H9 (cell line): ENCODE data around the gene FMOD. TPM values are rescaled to one million over a fixed set of nuclear protein-coding genes. Genes with fewer than 3 reads are reported as not detected.

Experiments
- DNase-seq: peaks from one replicate; pipeline ENCODE4 v3.0.0-alpha.2; 2017
- H2AFZ ChIP-seq: one replicate; pipeline ENCODE4 v1.6.1; 2013; ENCODE audit warnings: mild to moderate bottlenecking, low read length, control low read depth, moderate library complexity
- H2AK5ac ChIP-seq: 2 replicates; pipeline ENCODE4 v1.6.1; 2013; ENCODE audit warnings: low read length, control low read depth, mixed read lengths; ENCODE audit not compliant: insufficient read length
- H2BK120ac ChIP-seq: one replicate; pipeline ENCODE4 v1.6.1; 2013; ENCODE audit warnings: low read depth, mild to moderate bottlenecking, low read length, control low read depth, inconsistent platforms; ENCODE audit not compliant: poor library complexity, severe bottlenecking
- H2BK12ac ChIP-seq: 2 replicates; pipeline ENCODE4 v1.6.1; 2013; ENCODE audit warnings: low read length, control low read depth, mixed read lengths, low read depth; ENCODE audit not compliant: insufficient read length
- H2BK15ac ChIP-seq: 2 replicates; pipeline ENCODE4 v1.6.1; 2013; ENCODE audit warnings: low read depth, low read length, control low read depth
- H2BK20ac ChIP-seq: one replicate; pipeline ENCODE4 v1.6.1; 2013; ENCODE audit warnings: low read depth, mild to moderate bottlenecking, low read length, control low read depth, inconsistent platforms; ENCODE audit not compliant: poor library complexity, severe bottlenecking
- H2BK5ac ChIP-seq: 2 replicates; pipeline ENCODE4 v1.6.1; 2013; ENCODE audit warnings: low read length, control low read depth, mixed read lengths; ENCODE audit not compliant: insufficient read length
- H3K14ac ChIP-seq: 2 replicates; pipeline ENCODE4 v1.6.1; 2013; ENCODE audit warnings: low read length, control low read depth; ENCODE audit not compliant: insufficient read depth
- H3K18ac ChIP-seq: 2 replicates; pipeline ENCODE4 v1.6.1; 2013; ENCODE audit warnings: low read depth, mild to moderate bottlenecking, mixed read lengths, low read length, control low read depth; ENCODE audit not compliant: insufficient read length
- H3K23ac ChIP-seq: 2 replicates; pipeline ENCODE4 v1.6.1; 2013; ENCODE audit warnings: low read length, control low read depth, mixed read lengths, low read depth; ENCODE audit not compliant: insufficient read length
- H3K23me2 ChIP-seq: 2 replicates; pipeline ENCODE4 v1.6.1; 2013; ENCODE audit warnings: low read depth, mild to moderate bottlenecking, mixed read lengths, low read length, control low read depth; ENCODE audit not compliant: insufficient read length, poor library complexity, severe bottlenecking
- H3K27ac ChIP-seq: 2 replicates; pipeline ENCODE4 v1.5.1; 2013; ENCODE audit warnings: low read length, control low read depth, mixed read lengths, low read depth; ENCODE audit not compliant: insufficient read length
- H3K27me3 ChIP-seq: 2 replicates; pipeline ENCODE4 v1.6.1; 2013; ENCODE audit warnings: low read length, control low read depth, inconsistent platforms; ENCODE audit not compliant: insufficient read depth
- H3K4ac ChIP-seq: 2 replicates; pipeline ENCODE4 v1.6.1; 2013; ENCODE audit warnings: low read depth, mild to moderate bottlenecking, control low read depth, inconsistent platforms, low read length, moderate library complexity
- H3K4me1 ChIP-seq: 2 replicates; pipeline ENCODE4 v1.6.1; 2013; ENCODE audit warnings: low read length, control low read depth, inconsistent platforms; ENCODE audit not compliant: insufficient read depth
- H3K4me2 ChIP-seq: 2 replicates; pipeline ENCODE4 v1.6.1; 2013; ENCODE audit warnings: low read length, control low read depth, mixed read lengths; ENCODE audit not compliant: insufficient read length, insufficient read depth
- H3K56ac ChIP-seq: 2 replicates; pipeline ENCODE4 v1.6.1; 2013; ENCODE audit warnings: low read depth, mild to moderate bottlenecking, mixed read lengths, low read length, control low read depth; ENCODE audit not compliant: insufficient read length
- H3K79me1 ChIP-seq: 2 replicates; pipeline ENCODE4 v1.6.1; 2013; ENCODE audit warnings: low read depth, mild to moderate bottlenecking, moderate library complexity, low read length, control low read depth, inconsistent platforms; ENCODE audit not compliant: insufficient read depth, poor library complexity, severe bottlenecking
- H3K79me2 ChIP-seq: 2 replicates; pipeline ENCODE4 v1.6.1; 2013; ENCODE audit warnings: low read length, control low read depth, inconsistent platforms; ENCODE audit not compliant: insufficient read depth
- H3K9ac ChIP-seq: 2 replicates; pipeline ENCODE4 v1.6.1; 2013; ENCODE audit warnings: low read length, control low read depth, mixed read lengths; ENCODE audit not compliant: insufficient read length; ENCODE audit errors: extremely low read depth
- H3K9me3 ChIP-seq: one replicate; pipeline ENCODE4 v1.6.1; 2013; ENCODE audit warnings: low read depth, low read length, inconsistent platforms; ENCODE audit not compliant: control insufficient read depth
- H3T11ph ChIP-seq: one replicate; pipeline ENCODE4 v1.6.1; 2013; ENCODE audit warnings: mild to moderate bottlenecking, low read length, control low read depth, inconsistent platforms
- H4K20me1 ChIP-seq: one replicate; pipeline ENCODE4 v1.6.1; 2013; ENCODE audit not compliant: control insufficient read depth, insufficient read length, insufficient read depth
- H4K5ac ChIP-seq: 2 replicates; pipeline ENCODE4 v1.6.1; 2013; ENCODE audit warnings: low read depth, mild to moderate bottlenecking, mixed read lengths, low read length, control low read depth; ENCODE audit not compliant: insufficient read length
- H4K8ac ChIP-seq: replicated peaks from 2 replicates; pipeline ENCODE4 v1.6.1; 2013; ENCODE audit warnings: low read length, control low read depth, mixed read lengths, low read depth; ENCODE audit not compliant: insufficient read length
- H4K91ac ChIP-seq: 2 replicates; pipeline ENCODE4 v1.6.1; 2013; ENCODE audit warnings: low read depth, mild to moderate bottlenecking, moderate library complexity, mixed read lengths, low read length, control low read depth; ENCODE audit not compliant: insufficient read length
- H3K27ac Mint-ChIP-seq, 3 experiments: 2 replicates in 2 of 3; 3 replicates in 1 of 3; pipeline ENCODE4 v1.8.0; 2020 to 2021; ENCODE audit warnings: mixed read lengths in 3 of 3, mild to moderate bottlenecking in 1 of 3, moderate library complexity in 1 of 3
- H3K27me3 Mint-ChIP-seq: 2 replicates; pipeline ENCODE4 v1.8.0; 2021; ENCODE audit warnings: low read depth, mild to moderate bottlenecking, moderate library complexity, mixed read lengths
- H3K36me3 Mint-ChIP-seq, 3 experiments: 2 replicates in 2 of 3; 3 replicates in 1 of 3; pipeline ENCODE4 v1.8.0; 2020 to 2021; ENCODE audit warnings: low read depth in 3 of 3, mixed read lengths in 3 of 3; ENCODE audit not compliant: insufficient read depth in 1 of 3
- H3K4me1 Mint-ChIP-seq, 2 experiments: 2 replicates each; pipeline ENCODE4 v1.8.0; 2020; ENCODE audit warnings: mixed read lengths in 2 of 2
- H3K4me3 Mint-ChIP-seq, 2 experiments: 2 replicates in 1 of 2; 3 replicates in 1 of 2; pipeline ENCODE4 v1.8.0; 2020 to 2021; ENCODE audit warnings: mild to moderate bottlenecking in 2 of 2, mixed read lengths in 2 of 2, moderate library complexity in 1 of 2
- H3K9me3 Mint-ChIP-seq, 2 experiments: 2 replicates in 1 of 2; 3 replicates in 1 of 2; pipeline ENCODE4 v1.8.0; 2020; ENCODE audit warnings: mild to moderate bottlenecking in 2 of 2, mixed read lengths in 2 of 2, moderate library complexity in 1 of 2
- WGBS: extraction: QIAGEN DNeasy Blood & Tissue Kit; methylation state at CpG from one replicate; pipeline ENCODE4 v1.1.7; 2013; ENCODE audit warnings: missing lambda C conversion rate, low lambda C conversion rate, mixed read lengths; ENCODE audit not compliant: insufficient read length; ENCODE audit errors: extremely low coverage; 5-methylcytosine and 5-hydroxymethylcytosine counted together
- total RNA-seq: library from RNA; stranded (reverse); gene quantifications from 2 replicates; pipeline ENCODE4 v1.2.1, GENCODE V29; 2021
- TF ChIP-seq, protein P1 (sequence below): fragments of 200-600 bp; sonication (generic); conservative IDR thresholded peaks from 3 replicates; pipeline ENCODE4 v1.8.0; 2021; ENCODE audit warnings: antibody characterized with exemption, mild to moderate bottlenecking

The FMOD gene
- total RNA-seq, 1 experiment from 2014 or later, result not detected

DNA sequence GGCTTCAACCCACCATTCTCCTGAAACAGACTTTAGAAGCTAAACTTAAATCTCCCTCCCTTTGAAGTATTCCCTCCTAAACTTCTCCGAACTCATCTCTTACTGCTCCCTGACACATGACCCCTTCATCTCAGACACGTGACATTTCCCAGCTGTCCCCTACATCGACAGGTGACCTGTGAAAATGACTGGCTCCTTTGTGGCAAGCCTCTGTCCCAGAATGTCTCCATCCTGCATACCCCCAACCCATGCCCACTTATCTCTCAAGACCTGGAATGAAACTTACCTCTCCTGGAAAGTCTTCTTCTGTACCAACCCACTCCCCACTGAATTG lies 4.2 kb downstream of the FMOD start:
- H3K79me2 ChIP-seq, result no peaks in the 10 kb centered on the region
- no peaks in the 10 kb centered on the region; the same call in 1 of the 2 replicates for H3K27me3 ChIP-seq
- H3K4ac ChIP-seq, result no peak overlapping the region
- no peak overlapping the region for H3K4me2 ChIP-seq
- H4K20me1 ChIP-seq, result no peaks in the 10 kb centered on the region
- no peak overlapping the region for H2AK5ac ChIP-seq
- no peak for DNase-seq
- no peak overlapping the region for H3K14ac ChIP-seq
- no peak overlapping the region for H3K27ac Mint-ChIP-seq
- no CpG with 5 or more reads among the region's 3 CpGs for WGBS
- no peaks in the 10 kb centered on the region for H3K23me2 ChIP-seq
- H4K91ac ChIP-seq, result no peak overlapping the region
- H3K9me3 ChIP-seq, result no peaks in the 10 kb centered on the region
- H3K36me3 Mint-ChIP-seq, result no peaks in the 10 kb centered on the region
- no peak overlapping the region for H2BK12ac ChIP-seq
- no peak overlapping the region for H3K4me3 Mint-ChIP-seq
- H3K9me3 Mint-ChIP-seq, result no peaks in the 10 kb centered on the region
- no peak overlapping the region for H2BK15ac ChIP-seq
- H3K27ac ChIP-seq, result no peak overlapping the region
- H3K4me1 Mint-ChIP-seq, result peaks cover 17 to 24% of the 10 kb centered on the region in 2 experiments
- H2AFZ ChIP-seq, result no peak overlapping the region
- no peaks in the 10 kb centered on the region for H3K79me1 ChIP-seq
- no peak overlapping the region for H4K8ac ChIP-seq
- TF ChIP-seq, protein P1, sequence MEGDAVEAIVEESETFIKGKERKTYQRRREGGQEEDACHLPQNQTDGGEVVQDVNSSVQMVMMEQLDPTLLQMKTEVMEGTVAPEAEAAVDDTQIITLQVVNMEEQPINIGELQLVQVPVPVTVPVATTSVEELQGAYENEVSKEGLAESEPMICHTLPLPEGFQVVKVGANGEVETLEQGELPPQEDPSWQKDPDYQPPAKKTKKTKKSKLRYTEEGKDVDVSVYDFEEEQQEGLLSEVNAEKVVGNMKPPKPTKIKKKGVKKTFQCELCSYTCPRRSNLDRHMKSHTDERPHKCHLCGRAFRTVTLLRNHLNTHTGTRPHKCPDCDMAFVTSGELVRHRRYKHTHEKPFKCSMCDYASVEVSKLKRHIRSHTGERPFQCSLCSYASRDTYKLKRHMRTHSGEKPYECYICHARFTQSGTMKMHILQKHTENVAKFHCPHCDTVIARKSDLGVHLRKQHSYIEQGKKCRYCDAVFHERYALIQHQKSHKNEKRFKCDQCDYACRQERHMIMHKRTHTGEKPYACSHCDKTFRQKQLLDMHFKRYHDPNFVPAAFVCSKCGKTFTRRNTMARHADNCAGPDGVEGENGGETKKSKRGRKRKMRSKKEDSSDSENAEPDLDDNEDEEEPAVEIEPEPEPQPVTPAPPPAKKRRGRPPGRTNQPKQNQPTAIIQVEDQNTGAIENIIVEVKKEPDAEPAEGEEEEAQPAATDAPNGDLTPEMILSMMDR, result no peak
- no peak overlapping the region for H3K56ac ChIP-seq
- no peak overlapping the region for H3K9ac ChIP-seq
- no peak overlapping the region for H2BK120ac ChIP-seq
- no peak overlapping the region for H2BK5ac ChIP-seq
- no peak overlapping the region for H4K5ac ChIP-seq
- H3T11ph ChIP-seq, result no peak overlapping the region
- no peak overlapping the region for H3K23ac ChIP-seq
- no peak overlapping the region for H3K18ac ChIP-seq
- no peak overlapping the region for H2BK20ac ChIP-seq
- H3K27me3 Mint-ChIP-seq, result peaks cover 76% of the 10 kb centered on the region
- peaks cover 1% of the 10 kb centered on the region; the same call in 1 of the 2 replicates for H3K4me1 ChIP-seq
